PFSK-1 (cell line): ENCODE measurements around the gene MACF1.

ENCODE experiments used
- FOXP2 ChIP-seq: optimal IDR thresholded peaks from 2 replicates; pipeline ENCODE3; 2011; ENCODE audit warnings: borderline replicate concordance, control low read depth, inconsistent platforms; ENCODE audit not compliant: insufficient read depth; ENCODE audit errors: extremely low read length, extremely low read depth
- POLR2AphosphoS5 ChIP-seq: IDR thresholded peaks from 2 replicates; pipeline ENCODE4 v1.6.1; 2012; ENCODE audit warnings: low read depth, mild to moderate bottlenecking, control low read depth, low read length, moderate library complexity
- REST ChIP-seq, 2 experiments: IDR thresholded peaks; 2 replicates each; pipeline versions ENCODE4 v1.6.1 to v1.8.0; 2011 to 2012; ENCODE audit warnings: low read depth in 2 of 2, low read length in 2 of 2, control low read depth in 1 of 2, inconsistent platforms in 1 of 2, mild to moderate bottlenecking in 1 of 2, moderate library complexity in 1 of 2; ENCODE audit not compliant: insufficient read depth in 1 of 2
- SIN3A ChIP-seq: IDR thresholded peaks from 2 replicates; pipeline ENCODE4 v1.6.1; 2012; ENCODE audit warnings: mild to moderate bottlenecking, low read length, moderate library complexity, borderline replicate concordance; ENCODE audit not compliant: insufficient read depth
- TAF1 ChIP-seq: IDR thresholded peaks from 2 replicates; pipeline ENCODE4 v1.6.1; 2012; ENCODE audit warnings: low read length, control low read depth, borderline replicate concordance; ENCODE audit not compliant: insufficient read depth

MACF1 gene

DNA sequence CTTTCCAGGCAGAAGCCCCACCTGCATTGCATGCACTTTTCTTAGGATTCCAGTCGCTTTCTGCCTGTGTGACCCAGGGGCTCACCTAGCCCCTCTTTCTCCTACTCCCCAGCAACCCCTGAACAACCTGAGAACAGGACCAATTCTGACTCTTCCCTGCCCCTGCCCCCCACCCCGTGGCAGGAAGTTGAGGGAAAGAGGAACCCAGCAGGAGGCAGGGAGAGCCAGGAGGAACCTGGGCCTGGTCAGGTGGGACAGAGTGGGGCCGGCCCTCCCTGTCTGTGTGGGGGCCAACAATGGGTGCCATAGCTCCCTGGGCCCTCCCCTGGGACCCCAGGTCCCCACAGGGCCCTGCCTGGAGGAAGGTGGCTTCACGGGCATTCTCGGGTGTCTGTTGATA lies 293.1 kb downstream of the MACF1 start:
- TF ChIP-seq REST (IDR thresholded peaks at IDR 0.05; ENCODE audit: insufficient read depth in 1 of 2, low read depth in 2 of 2, low read length in 2 of 2) (no peak), SIN3A (no peak), POLR2AphosphoS5 (no peak), FOXP2 (no peak), TAF1 (no peak)

GRCh38 chr1:39499668-39500067 lies 295.2 kb downstream of the MACF1 start:
- TF ChIP-seq TAF1, result no peak

DNA sequence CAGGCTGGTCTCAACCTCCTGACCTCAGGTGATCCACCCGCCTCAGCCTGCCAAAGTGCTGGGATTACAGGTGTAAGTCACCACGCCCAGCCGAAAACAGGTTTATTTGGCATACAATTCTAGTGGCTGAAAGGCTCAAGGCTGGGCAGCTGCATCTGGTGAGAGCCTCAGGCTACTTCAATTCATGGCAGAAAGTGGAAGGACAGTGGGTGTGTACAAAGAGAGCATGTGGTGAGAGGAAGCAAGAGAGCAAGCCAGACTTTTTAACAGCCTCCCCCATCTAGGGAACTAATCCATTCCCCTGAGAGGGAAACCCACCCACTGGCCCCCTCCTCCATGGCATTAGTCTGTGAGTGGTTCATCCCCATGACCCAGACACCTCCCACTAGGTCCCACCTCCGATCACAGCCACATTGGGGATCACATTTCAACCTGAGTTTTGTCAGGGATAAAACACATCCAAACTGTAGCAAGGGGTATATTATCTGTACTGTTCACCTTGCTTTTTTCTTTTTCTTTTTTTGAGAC lies 296.4 kb downstream of the MACF1 start:
- TF ChIP-seq POLR2AphosphoS5, result no peak
- no peak for TF ChIP-seq TAF1
- no peak for TF ChIP-seq REST (IDR thresholded peaks at IDR 0.05; ENCODE audit: insufficient read depth in 1 of 2, low read depth in 2 of 2, low read length in 2 of 2)
- no peak for TF ChIP-seq FOXP2
- TF ChIP-seq SIN3A, result no peak

GRCh38 chr1:39501666-39502065 lies 297.2 kb downstream of the MACF1 start:
- TF ChIP-seq SIN3A, result no peak
- no peak for TF ChIP-seq FOXP2
- TF ChIP-seq TAF1, result no peak
- TF ChIP-seq REST (IDR thresholded peaks at IDR 0.05; ENCODE audit: insufficient read depth in 1 of 2, low read depth in 2 of 2, low read length in 2 of 2), result no peak
- TF ChIP-seq POLR2AphosphoS5, result no peak

- TF ChIP-seq POLR2AphosphoS5, result no peak
- TF ChIP-seq TAF1, result no peak
- TF ChIP-seq FOXP2, result no peak
- TF ChIP-seq SIN3A, result no peak
- TF ChIP-seq REST (IDR thresholded peaks at IDR 0.05; ENCODE audit: insufficient read depth in 1 of 2, low read depth in 2 of 2, low read length in 2 of 2), result no peak
Measured at GRCh38 chr1:39505289-39505688, 300.8 kb downstream of the MACF1 start.
